HG03066 (cell line): Measurements from ENCODE around the gene DOCK2.

Experiments used
- ATAC-seq: cut with Tn5 transposase; IDR thresholded peaks from one replicate; pipeline ENCODE4 v1.9.1; 2021; ENCODE audit warnings: low read depth; ENCODE audit not compliant: unreplicated experiment

Gene DOCK2

GRCh38 chr5:169682026-169682425, 45.0 kb downstream of the DOCK2 start:
- ATAC-seq: no peak

GRCh38 chr5:169686137-169686536, 49.1 kb downstream of the DOCK2 start:
- ATAC-seq: peak; percentile 89

- ATAC-seq: no peak
These were observed 51.0 kb downstream of the DOCK2 start for GRCh38 chr5:169688106-169688505.

- no peak for ATAC-seq
These were observed 54.4 kb downstream of the DOCK2 start for GRCh38 chr5:169691471-169691870.

GRCh38 chr5:169694091-169694625, 57.1 kb downstream of the DOCK2 start:
- ATAC-seq: no peak

- no peak for ATAC-seq
These were observed 58.0 kb downstream of the DOCK2 start for GRCh38 chr5:169695025-169695625.

- ATAC-seq: no peak
These were observed 58.9 kb downstream of the DOCK2 start for GRCh38 chr5:169695919-169696490.

GRCh38 chr5:169696621-169697510, 59.8 kb downstream of the DOCK2 start:
- ATAC-seq: no peak

- no peak for ATAC-seq
These were observed 60.4 kb downstream of the DOCK2 start for GRCh38 chr5:169697511-169697890.

- no peak for ATAC-seq
These were observed 60.9 kb downstream of the DOCK2 start for GRCh38 chr5:169697976-169698375.

- no peak for ATAC-seq
These were observed 63.5 kb downstream of the DOCK2 start for GRCh38 chr5:169700611-169701010.

GRCh38 chr5:169701910-169702451, 64.9 kb downstream of the DOCK2 start:
- no peak for ATAC-seq

- ATAC-seq: peak; percentile 88
These were observed 65.8 kb downstream of the DOCK2 start for GRCh38 chr5:169702693-169703481.

GRCh38 chr5:169703813-169704212, 66.7 kb downstream of the DOCK2 start:
- ATAC-seq: no peak

GRCh38 chr5:169705322-169705721, 68.2 kb downstream of the DOCK2 start:
- no peak for ATAC-seq

GRCh38 chr5:169706071-169706470, 69.0 kb downstream of the DOCK2 start:
- ATAC-seq: no peak

- ATAC-seq: no peak
These were observed 69.8 kb downstream of the DOCK2 start for GRCh38 chr5:169706758-169707450.

- ATAC-seq: no peak
These were observed 70.6 kb downstream of the DOCK2 start for GRCh38 chr5:169707686-169708085.

- ATAC-seq: no peak
These were observed 73.6 kb downstream of the DOCK2 start for GRCh38 chr5:169710675-169711074.
